CD1c-positive myeloid dendritic cell (primary cell): Measurements from ENCODE around the gene GAS7.

Experiments used
- DNase-seq: peaks from one replicate; pipeline ENCODE4 v3.0.0-alpha.2; 2016; ENCODE audit errors: extremely low spot score

Gene GAS7

DNA sequence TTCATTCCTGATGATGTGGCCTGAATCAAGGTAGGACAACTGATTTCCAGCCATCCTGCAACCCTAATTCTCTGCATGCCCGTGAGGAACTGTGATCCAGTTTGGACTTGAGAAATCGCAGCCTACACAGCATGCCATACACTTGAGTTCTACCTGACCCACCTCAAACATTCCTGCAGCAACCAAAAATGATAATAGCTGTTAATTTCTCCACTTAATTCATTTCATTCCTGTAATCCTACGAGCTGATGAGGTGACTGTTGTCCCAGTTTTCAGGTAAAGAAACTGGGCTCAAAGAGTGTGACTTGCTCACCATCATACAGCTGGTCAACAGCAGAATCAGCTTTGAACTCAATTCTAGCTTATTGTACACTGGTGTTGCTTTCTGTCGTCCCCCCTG lies 2.2 kb upstream of the GAS7 start:
- DNase-seq = no peak

DNA sequence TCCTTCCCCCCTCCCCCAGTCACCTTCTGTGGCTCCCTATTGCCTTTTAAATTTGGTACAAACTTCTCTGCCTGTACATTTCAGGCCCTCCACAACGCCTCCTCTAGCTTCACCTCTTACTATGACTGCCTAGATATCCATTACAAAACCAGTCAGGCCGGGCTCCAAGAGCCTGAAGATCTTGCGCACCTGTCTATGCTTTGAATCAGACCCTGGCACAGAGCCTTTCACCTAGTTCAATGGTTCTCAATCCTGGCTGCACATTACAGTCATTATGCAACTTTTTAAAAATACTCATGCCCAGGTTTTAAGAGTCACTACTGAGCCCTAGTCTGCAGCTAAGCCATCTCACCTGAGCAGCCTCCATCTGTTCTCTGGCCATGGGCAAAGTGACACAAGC lies 1.6 kb upstream of the GAS7 start:
- no peak for DNase-seq

DNA sequence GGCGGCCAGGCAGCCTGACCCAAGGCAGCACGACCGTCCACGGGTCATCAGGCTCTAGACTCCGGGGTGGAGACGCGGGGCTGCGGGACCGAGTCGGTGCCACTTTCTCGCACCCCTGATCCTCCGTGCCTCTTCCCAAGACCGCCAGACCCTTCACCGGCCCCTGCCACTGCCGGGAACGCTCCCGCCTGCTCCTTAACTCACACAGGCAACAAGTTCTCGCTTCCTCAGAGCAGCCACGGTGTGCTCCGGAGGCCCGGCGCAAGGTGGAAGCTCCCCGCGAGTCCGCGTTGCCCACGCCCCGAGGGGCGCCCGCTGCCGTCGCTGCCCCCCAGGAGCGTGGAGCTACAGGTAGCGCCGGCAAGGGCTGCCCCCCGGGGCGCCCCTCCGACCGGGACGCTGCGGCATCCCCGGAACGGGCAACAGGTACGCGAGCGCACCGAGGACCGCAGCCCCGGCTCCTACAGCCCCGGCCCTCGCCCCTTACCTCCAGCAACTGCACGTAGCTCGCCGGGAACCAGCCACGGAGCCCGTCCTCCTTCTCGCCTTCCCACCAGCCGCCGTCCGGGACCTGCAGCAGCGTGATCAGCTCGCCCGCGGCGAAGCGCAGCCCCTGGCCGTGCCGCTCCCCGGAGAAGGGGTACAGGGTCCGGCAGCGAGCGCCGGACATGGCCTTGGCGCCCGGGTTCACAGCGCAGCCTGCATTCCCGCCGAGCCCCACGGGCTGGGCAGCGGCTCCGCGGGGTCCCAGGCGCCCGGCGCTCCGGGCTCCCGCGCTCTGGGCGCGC lies 491 bp downstream of the GAS7 start:
- peak; percentile 61 for DNase-seq

DNA sequence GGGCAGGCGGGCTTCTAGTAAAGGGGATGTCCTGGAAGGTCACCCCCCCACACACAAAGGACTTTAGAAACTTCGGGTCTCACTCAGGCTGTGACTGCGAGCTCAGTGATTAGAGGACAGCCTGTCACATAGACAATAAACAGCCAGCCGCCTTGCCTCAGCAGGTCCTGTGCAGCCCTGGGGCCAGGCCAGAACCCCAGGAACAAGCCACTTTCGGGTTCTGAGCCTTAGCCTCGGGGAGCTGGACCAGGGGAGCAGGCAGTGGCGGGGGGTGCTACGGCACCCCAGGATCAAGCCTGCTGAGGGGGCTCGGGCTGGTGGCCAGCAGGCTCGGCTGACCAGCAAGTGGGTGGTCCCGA lies 1.1 kb downstream of the GAS7 start:
- no peak for DNase-seq

- DNase-seq = peak; percentile 9
These were observed 1.5 kb downstream of the GAS7 start for GRCh38 chr17:10196941-10197340.

DNA sequence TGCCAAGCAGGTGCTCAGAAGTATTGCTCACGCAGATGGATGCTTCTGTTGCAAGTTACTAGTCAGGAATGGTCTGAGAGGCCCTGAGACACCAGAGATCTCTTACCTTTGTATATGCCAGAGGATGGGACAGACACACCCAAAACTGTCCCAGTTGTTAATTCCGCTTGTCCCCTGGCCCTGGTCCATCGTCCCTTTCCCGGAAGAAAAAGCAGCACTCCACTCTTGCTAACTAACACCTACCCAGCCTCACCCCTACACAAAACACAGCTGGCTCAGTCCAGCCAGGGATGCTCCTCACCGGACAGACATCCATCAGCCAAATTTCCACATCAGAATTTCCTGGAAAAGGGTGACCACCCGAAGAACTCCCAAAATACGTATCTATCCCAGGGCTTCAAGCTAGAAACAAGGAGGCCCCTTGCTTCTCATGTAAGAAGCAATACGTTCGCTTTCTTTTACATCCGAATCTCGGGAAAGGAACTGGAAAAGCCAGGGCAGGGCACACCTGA lies 2.0 kb downstream of the GAS7 start:
- DNase-seq = no peak

DNA sequence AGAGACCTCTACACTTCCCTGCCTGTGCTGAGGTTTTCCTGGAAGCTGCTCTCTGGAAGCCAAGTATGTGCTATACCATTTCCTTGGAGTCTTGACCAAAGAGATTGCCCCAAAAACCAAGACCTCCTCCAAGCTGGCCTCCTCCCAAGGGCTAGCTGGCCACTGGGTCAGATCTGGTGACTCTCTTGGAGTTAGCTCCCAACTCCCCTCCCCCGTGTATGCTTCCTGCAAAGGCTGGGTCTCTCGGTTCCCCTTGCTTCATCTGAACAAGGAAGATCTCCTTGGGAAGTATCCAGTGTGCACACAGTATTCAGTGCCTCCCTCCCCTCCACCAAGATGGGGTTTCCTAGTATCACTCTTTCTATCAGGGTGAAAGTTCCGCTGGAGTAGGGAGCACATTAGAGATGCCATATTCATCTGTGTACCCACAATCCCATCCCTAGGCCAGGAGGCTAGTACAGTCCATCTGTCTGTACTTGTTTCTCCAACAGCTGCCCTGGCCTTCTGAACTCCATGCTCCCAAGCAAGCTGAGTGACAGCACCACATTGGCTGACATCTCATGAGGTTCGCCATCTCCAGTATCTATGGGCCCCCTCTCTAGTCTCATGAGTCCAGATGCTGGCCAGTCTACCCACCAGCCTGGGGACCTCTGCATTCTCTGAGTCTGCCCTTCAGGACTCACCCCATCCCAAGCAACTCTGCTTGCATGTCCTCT lies 3.2 kb downstream of the GAS7 start:
- DNase-seq = peak; percentile 56

DNA sequence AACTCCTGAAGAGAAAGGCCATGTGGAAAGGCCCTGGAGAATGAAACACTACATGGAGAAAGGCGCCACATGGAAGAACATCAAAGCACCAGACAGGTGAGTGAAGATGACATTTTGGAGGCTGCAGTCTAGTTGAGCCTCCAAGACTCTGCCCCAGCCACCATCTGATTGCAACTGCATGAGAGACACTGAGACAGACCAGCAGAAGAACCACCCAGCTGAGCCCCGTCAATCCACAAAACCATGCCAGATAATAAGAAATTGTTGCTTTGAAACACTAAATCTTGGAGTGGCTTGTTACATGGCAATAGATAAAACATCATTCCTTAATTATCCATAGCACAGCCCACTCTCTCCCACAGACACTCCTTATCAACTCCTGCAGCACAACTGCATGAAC lies 4.8 kb downstream of the GAS7 start:
- no peak for DNase-seq

DNA sequence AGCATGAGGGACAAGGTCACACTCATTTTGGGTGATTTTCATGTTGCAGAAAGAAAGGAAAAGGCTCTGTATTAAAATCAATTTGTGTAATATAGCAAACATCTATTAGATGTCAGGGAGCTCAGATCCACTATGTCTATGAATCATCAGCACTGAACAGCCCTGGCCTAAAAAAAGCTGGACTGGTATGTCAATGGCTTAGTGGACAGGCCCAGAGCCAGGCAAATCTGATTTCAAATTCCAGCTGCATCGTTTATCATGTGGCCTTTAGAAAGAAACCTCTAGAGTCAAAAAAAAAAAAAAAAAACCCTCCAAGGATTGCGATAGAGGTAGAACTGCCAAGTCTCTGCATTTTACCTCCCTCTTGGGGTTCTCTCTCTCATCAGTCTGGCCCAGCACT lies 5.4 kb downstream of the GAS7 start:
- no peak for DNase-seq

DNA sequence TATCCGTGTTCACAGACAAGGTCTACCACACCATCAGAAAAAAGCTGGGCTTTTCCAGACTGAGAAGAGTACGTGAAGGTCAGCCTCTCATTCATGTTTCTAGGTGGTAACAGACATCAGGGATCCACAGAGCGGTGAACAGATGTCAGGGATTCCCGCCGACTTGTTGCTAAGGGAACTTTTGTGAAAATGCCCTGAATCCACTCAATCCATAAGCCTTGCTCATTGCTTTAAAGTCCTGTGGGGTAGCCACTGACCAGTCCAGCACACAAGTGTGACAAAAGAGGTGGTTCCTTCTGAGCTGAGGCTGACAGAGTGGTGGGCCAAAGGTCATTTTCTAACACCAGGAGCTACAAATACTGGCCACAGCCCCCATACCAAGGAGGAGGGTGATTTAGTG lies 5.9 kb downstream of the GAS7 start:
- no peak for DNase-seq

GRCh38 chr17:10187456-10187855 lies 10.9 kb downstream of the GAS7 start:
- no peak for DNase-seq

DNA sequence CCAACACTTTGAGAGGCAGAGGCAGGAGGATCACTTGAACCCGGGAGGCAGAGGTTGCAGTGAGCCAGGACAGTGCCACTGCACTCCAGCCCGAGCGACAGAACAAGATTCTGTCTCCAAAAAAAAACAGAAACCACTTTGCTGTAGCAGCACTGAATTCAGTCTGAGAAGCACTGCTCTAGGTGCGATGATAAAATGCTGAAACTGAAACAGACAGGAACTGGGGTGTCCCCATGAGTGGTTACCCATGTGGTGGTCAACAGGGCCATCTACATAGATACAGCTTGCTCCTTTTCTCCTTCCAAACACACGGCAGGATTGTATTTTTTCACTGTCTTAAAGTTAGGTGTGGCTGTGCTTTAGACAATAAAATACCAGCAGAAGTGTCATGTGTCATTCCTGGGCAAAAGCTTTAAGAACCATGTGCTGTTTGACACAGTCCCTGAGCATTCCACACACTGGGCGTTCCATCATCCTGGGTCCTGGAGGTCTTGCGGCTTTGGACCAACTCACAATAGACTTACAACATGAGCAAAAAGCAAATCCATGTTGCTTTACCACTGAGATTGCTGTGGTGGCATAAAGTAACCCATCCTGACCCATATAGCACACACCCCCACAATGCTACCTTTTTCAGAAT lies 11.5 kb downstream of the GAS7 start:
- no peak for DNase-seq

GRCh38 chr17:10183931-10184930 lies 14.2 kb downstream of the GAS7 start:
- DNase-seq = no peak

DNA sequence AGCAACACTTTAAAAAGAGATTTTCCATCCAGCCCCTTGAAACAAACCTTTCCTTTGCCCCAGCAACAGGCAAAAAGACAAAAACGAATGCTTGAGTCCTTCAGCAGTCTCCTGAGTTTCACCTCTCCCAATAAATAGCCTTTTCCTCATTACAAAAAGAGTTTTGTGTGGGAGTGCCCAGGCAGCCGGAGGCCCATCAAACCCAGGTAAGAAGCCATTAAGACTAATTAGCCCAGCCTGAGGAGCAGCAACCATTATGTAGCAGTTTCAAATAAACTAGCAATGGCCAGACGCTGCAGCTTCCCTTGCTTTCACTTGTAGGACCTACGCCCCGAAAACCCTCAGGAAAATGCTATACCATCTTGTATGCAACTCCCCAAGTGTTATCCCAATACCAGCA lies 15.6 kb downstream of the GAS7 start:
- no peak for DNase-seq

- peak; percentile 66 for DNase-seq
These were observed 19.9 kb downstream of the GAS7 start for GRCh38 chr17:10178506-10178991.

GRCh38 chr17:10177913-10178505 lies 20.4 kb downstream of the GAS7 start:
- DNase-seq = peak; percentile 63

DNA sequence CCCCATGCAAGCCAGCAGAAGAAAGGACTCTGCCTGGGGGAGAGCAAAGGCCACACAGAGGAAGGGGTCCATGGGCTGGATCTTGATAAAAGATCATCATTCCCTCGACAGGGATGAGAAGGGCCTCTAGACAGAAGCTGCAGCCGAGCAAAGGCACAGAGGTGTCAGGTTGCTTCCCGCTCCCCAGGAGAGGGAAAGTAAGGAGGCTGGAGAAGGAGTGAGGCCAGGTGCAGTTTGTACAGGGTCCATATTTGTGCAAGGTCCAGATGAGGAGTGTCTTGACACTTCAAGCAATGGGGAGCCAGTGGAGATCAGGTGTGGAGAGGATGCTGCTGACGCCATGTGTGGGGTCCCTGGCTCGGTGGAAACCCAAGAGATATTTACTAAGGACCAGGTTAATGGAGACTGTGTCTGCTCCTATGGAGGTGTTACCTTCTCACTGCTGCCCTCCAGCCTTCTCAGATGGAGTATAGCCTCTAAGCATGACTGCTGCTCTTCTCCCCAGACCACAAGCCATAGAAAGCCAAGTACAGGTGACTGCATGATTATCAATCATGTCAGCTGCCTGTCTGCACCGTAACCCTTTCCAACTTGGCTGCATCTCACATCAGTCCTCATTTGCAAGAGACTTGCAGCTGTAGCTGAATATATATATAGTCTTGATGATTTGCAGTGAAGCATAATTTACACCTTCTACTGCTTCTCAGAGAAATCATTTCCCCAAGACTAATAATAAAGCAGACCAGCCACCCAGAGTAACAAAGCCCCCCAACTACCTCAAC lies 21.1 kb downstream of the GAS7 start:
- no peak for DNase-seq

DNA sequence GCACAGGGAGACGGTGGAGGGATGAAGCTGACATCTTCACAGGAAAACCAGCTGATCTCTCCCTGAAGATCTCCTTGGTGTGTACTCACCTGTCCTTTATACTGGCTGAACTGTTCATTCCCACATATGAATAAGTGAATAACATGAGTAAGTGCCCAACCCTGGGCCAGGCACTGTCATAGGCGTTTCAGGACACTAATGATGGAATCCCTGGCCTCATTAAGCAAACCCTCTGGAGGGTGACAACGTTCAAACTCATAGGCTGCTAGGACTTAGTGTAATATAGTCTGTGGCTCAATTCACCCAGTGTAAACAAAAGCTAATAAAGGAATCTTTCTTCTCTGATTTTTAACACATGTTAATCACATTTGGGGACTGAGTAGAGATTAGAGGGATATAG lies 24.5 kb downstream of the GAS7 start:
- DNase-seq = no peak

DNA sequence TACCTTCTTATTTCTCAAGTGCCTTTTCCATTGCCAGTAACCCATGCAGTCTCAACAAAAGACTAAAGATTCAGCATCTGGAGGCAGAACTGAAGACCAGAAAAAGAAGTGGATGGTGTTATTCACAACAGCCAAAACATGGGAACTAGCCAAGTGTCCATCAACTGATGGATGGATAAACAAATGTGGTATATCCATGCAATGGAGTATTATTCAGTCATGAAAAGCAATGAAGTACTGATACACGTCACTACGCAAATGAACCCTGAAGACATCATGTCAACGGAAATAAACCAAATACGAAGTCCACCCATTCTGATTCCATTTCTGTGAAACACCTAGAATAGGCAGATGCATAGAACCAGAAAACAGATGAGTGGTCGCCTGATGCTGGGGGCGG lies 25.6 kb downstream of the GAS7 start:
- DNase-seq = no peak

GRCh38 chr17:10172241-10172741 lies 26.1 kb downstream of the GAS7 start:
- DNase-seq = peak; percentile 82
